ENCODE data around the gene STX7.

The STX7 gene

GRCh38 chr6:132414761-132415160 is 98.2 kb downstream of the STX7 start:
- Histone ChIP-seq H2BK120ac (ENCODE audit: insufficient read depth, low read length, poor library complexity) (no peak overlapping the region), H3K23ac (ENCODE audit: low read length) (no peak overlapping the region), H2AFZ (ENCODE audit: insufficient read depth, low read length, poor library complexity) (no peak overlapping the region), H3K4me1 (ENCODE audit: control insufficient read depth in 1 of 2, insufficient read depth in 2 of 2, low read length in 2 of 2) (peaks cover 3 to 4% of the 10 kb centered on the region in 2 experiments), H3K27ac (ENCODE audit: low read depth, low read length) (no peak overlapping the region), H3K27me3 (ENCODE audit: insufficient read depth, low read length) (no peaks in the 10 kb centered on the region), H4K12ac (ENCODE audit: low read depth, low read length) (no peak overlapping the region), H4K8ac (ENCODE audit: low read depth, low read length) (no peak overlapping the region), H2BK5ac (ENCODE audit: low read depth, low read length, poor library complexity) (no peak overlapping the region), H3K4me3 (ENCODE audit: low read depth, low read length) (no peak overlapping the region), H3K36me3 (ENCODE audit: control insufficient read depth in 1 of 2, insufficient read depth in 2 of 2, low read length in 2 of 2) (no peaks in the 10 kb centered on the region), H3K4ac (ENCODE audit: low read depth, low read length) (no peak overlapping the region), H4K91ac (ENCODE audit: low read depth, low read length) (no peak overlapping the region), H3K14ac (ENCODE audit: low read length) (no peak overlapping the region), H3K4me2 (ENCODE audit: low read length) (peak overlapping the region; percentile 6), H3K18ac (ENCODE audit: low read length) (no peak overlapping the region), H2AK5ac (ENCODE audit: low read length) (no peak overlapping the region), H3K79me1 (ENCODE audit: low read length) (no peaks in the 10 kb centered on the region), H2BK12ac (ENCODE audit: low read length) (no peak overlapping the region), H3K79me2 (ENCODE audit: control insufficient read depth, insufficient read depth, low read length, poor library complexity) (no peaks in the 10 kb centered on the region), H3K9ac (ENCODE audit: low read length) (no peak overlapping the region), H3K9me3 (ENCODE audit: insufficient read depth, low read depth, low read length) (no peaks in the 10 kb centered on the region)
- peak; percentile 89 to 92 for DNase-seq
- no CpG with 5 or more reads among the region's 5 CpGs for WGBS (ENCODE audit: extremely low coverage, insufficient coverage, insufficient read length)

- WGBS (ENCODE audit: extremely low coverage, insufficient coverage, insufficient read length): no CpG with 5 or more reads among the region's 6 CpGs
- Histone ChIP-seq H3K18ac (ENCODE audit: low read length) (no peak overlapping the region), H3K27me3 (ENCODE audit: insufficient read depth, low read length) (no peaks in the 10 kb centered on the region)
Measured at GRCh38 chr6:132414322-132414721, 98.6 kb downstream of the STX7 start.

GRCh38 chr6:132413499-132413802 is 99.5 kb downstream of the STX7 start:
- Histone ChIP-seq H3K9ac (ENCODE audit: low read length) (no peak overlapping the region), H3K14ac (ENCODE audit: low read length) (no peak overlapping the region), H3K23ac (ENCODE audit: low read length) (no peak overlapping the region), H2AK5ac (ENCODE audit: low read length) (no peak overlapping the region), H3K36me3 (ENCODE audit: control insufficient read depth in 1 of 2, insufficient read depth in 2 of 2, low read length in 2 of 2) (no peaks in the 10 kb centered on the region), H3K4me2 (ENCODE audit: low read length) (no peak overlapping the region), H3K79me2 (ENCODE audit: control insufficient read depth, insufficient read depth, low read length, poor library complexity) (no peaks in the 10 kb centered on the region), H2BK12ac (ENCODE audit: low read length) (no peak overlapping the region), H2BK5ac (ENCODE audit: low read depth, low read length, poor library complexity) (no peak overlapping the region), H4K12ac (ENCODE audit: low read depth, low read length) (no peak overlapping the region), H3K4me1 (ENCODE audit: control insufficient read depth in 1 of 2, insufficient read depth in 2 of 2, low read length in 2 of 2) (peaks cover 3 to 4% of the 10 kb centered on the region in 2 experiments), H3K18ac (ENCODE audit: low read length) (no peak overlapping the region), H4K8ac (ENCODE audit: low read depth, low read length) (no peak overlapping the region), H3K9me3 (ENCODE audit: insufficient read depth, low read depth, low read length) (no peaks in the 10 kb centered on the region), H4K91ac (ENCODE audit: low read depth, low read length) (no peak overlapping the region), H3K79me1 (ENCODE audit: low read length) (no peaks in the 10 kb centered on the region), H3K4me3 (ENCODE audit: low read depth, low read length) (no peak overlapping the region), H3K27ac (ENCODE audit: low read depth, low read length) (no peak overlapping the region), H2BK120ac (ENCODE audit: insufficient read depth, low read length, poor library complexity) (no peak overlapping the region), H2AFZ (ENCODE audit: insufficient read depth, low read length, poor library complexity) (no peak overlapping the region), H3K4ac (ENCODE audit: low read depth, low read length) (no peak overlapping the region), H3K27me3 (ENCODE audit: insufficient read depth, low read length) (no peaks in the 10 kb centered on the region)
- no CpG with 5 or more reads among the region's 1 CpG for WGBS (ENCODE audit: extremely low coverage, insufficient coverage, insufficient read length)
- no peak for DNase-seq

More at GRCh38 chr6:132414322-132414721, 98.6 kb downstream of the STX7 start:
- Histone ChIP-seq H4K8ac (ENCODE audit: low read depth, low read length) (no peak overlapping the region), H3K4me3 (ENCODE audit: low read depth, low read length) (no peak overlapping the region), H3K4ac (ENCODE audit: low read depth, low read length) (no peak overlapping the region), H3K4me1 (ENCODE audit: control insufficient read depth in 1 of 2, insufficient read depth in 2 of 2, low read length in 2 of 2) (peaks cover 3 to 4% of the 10 kb centered on the region in 2 experiments), H3K36me3 (ENCODE audit: control insufficient read depth in 1 of 2, insufficient read depth in 2 of 2, low read length in 2 of 2) (no peaks in the 10 kb centered on the region), H3K9me3 (ENCODE audit: insufficient read depth, low read depth, low read length) (no peaks in the 10 kb centered on the region), H3K79me2 (ENCODE audit: control insufficient read depth, insufficient read depth, low read length, poor library complexity) (no peaks in the 10 kb centered on the region), H3K23ac (ENCODE audit: low read length) (no peak overlapping the region), H4K12ac (ENCODE audit: low read depth, low read length) (no peak overlapping the region), H3K9ac (ENCODE audit: low read length) (no peak overlapping the region), H2AK5ac (ENCODE audit: low read length) (no peak overlapping the region), H3K79me1 (ENCODE audit: low read length) (no peaks in the 10 kb centered on the region), H2AFZ (ENCODE audit: insufficient read depth, low read length, poor library complexity) (no peak overlapping the region), H3K27ac (ENCODE audit: low read depth, low read length) (no peak overlapping the region), H2BK120ac (ENCODE audit: insufficient read depth, low read length, poor library complexity) (no peak overlapping the region), H2BK12ac (ENCODE audit: low read length) (no peak overlapping the region), H2BK5ac (ENCODE audit: low read depth, low read length, poor library complexity) (no peak overlapping the region), H3K14ac (ENCODE audit: low read length) (no peak overlapping the region), H3K4me2 (ENCODE audit: low read length) (peak overlapping the region; percentile 6), H4K91ac (ENCODE audit: low read depth, low read length) (peak overlapping the region; percentile 4)
- DNase-seq: no peak

GRCh38 chr6:132412656-132413498 is 100.0 kb downstream of the STX7 start:
- Histone ChIP-seq H2AFZ (ENCODE audit: insufficient read depth, low read length, poor library complexity) (no peak overlapping the region), H3K27ac (ENCODE audit: low read depth, low read length) (no peak overlapping the region), H3K9me3 (ENCODE audit: insufficient read depth, low read depth, low read length) (no peaks in the 10 kb centered on the region), H3K14ac (ENCODE audit: low read length) (no peak overlapping the region), H4K91ac (ENCODE audit: low read depth, low read length) (no peak overlapping the region), H3K23ac (ENCODE audit: low read length) (no peak overlapping the region), H2BK12ac (ENCODE audit: low read length) (no peak overlapping the region), H3K4me1 (ENCODE audit: control insufficient read depth in 1 of 2, insufficient read depth in 2 of 2, low read length in 2 of 2) (peaks cover 3 to 4% of the 10 kb centered on the region in 2 experiments), H3K79me1 (ENCODE audit: low read length) (no peaks in the 10 kb centered on the region), H2AK5ac (ENCODE audit: low read length) (no peak overlapping the region), H4K12ac (ENCODE audit: low read depth, low read length) (no peak overlapping the region), H3K36me3 (ENCODE audit: control insufficient read depth in 1 of 2, insufficient read depth in 2 of 2, low read length in 2 of 2) (no peaks in the 10 kb centered on the region), H3K79me2 (ENCODE audit: control insufficient read depth, insufficient read depth, low read length, poor library complexity) (no peaks in the 10 kb centered on the region), H3K4ac (ENCODE audit: low read depth, low read length) (no peak overlapping the region), H3K18ac (ENCODE audit: low read length) (no peak overlapping the region), H3K27me3 (ENCODE audit: insufficient read depth, low read length) (no peaks in the 10 kb centered on the region), H2BK120ac (ENCODE audit: insufficient read depth, low read length, poor library complexity) (no peak overlapping the region), H2BK5ac (ENCODE audit: low read depth, low read length, poor library complexity) (no peak overlapping the region), H4K8ac (ENCODE audit: low read depth, low read length) (no peak overlapping the region), H3K4me3 (ENCODE audit: low read depth, low read length) (no peak overlapping the region), H3K9ac (ENCODE audit: low read length) (no peak overlapping the region), H3K4me2 (ENCODE audit: low read length) (no peak overlapping the region)
- WGBS (ENCODE audit: extremely low coverage, insufficient coverage, insufficient read length): no CpG with 5 or more reads among the region's 5 CpGs
- peak in 1 of 2 donors; percentile 49 for DNase-seq

Data from trophoblast cell (in vitro differentiated cells and primary cell).